Activated CD8-positive, alpha-beta memory T cell treated with anti-CD3 and anti-CD28 coated beads, Interleukin-2, amount 50 U/mL, for 24 hours (primary cell): ENCODE measurements around the gene IFNGR1.
"Not testable (repeated sequence)": the region's sequence is repeated elsewhere in the genome, so short reads cannot be mapped to it uniquely, and the experiment has no call there.

Experiments
- DNase-seq: peaks from one replicate; pipeline ENCODE4 v3.0.0-alpha.2; 2020; ENCODE audit errors: extremely low read depth

The IFNGR1 gene

DNA sequence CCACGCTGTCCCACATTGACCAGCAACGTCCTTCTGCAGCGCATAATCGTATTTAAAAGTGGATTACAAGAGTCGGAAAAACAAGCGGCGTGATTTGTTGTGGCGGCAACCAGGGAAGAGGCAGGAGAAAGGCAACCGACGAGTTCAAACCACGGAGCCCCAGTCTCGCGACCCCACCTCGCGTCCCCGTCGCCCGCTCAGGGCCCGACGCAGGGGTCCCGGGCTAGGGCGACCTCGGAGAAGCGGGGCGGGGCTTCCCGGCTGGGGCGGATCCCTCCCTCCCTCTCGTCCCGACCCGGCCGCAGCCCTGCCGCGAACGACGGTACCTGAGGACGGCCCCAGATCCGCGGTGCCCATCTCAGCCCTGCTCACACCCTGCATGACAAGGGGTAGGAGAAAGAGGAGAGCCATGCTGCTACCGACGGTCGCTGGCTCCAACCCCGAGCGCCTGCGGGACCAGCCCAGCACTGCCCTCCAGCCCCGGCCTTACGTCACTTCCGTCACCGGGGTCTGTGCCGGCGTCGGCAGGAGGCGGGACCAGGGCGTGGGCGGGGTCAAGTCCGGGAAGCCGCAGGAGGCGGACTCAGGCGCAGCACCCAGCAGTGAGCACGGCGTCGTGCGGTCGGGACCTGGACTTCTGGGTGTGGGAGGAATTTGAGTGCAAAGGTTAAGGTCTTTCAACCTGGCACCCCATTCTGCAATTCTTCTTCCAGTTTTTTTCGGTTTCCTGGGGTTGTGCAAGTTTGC lies at the start of gene IFNGR1:
Gene IFNGR1, minus strand, starts transcription at position 469 of the 747 bp plus-strand sequence. Its CDS starts 58 bp downstream, at position 411.
- DNase-seq: peak; percentile 93

DNA sequence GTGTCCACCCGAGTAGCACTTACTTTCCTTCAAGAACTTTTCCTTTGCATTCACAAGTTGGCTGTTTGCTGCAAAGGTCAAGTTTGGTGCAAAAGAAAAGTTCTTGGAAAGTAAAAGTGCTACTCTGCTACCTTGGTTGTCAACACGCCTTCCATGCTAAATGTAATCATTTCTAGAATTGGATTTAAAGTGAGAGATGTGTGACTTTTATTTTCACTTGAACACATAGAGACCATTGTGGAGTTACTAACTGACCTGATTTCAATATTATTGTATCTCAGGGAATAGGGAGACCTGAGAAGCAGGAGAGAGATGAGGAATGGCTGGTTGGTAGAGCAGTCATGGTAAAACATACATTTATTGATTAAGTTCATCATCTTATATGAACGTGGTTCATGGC lies 49.7 kb upstream of the IFNGR1 start:
- DNase-seq: no peak

DNA sequence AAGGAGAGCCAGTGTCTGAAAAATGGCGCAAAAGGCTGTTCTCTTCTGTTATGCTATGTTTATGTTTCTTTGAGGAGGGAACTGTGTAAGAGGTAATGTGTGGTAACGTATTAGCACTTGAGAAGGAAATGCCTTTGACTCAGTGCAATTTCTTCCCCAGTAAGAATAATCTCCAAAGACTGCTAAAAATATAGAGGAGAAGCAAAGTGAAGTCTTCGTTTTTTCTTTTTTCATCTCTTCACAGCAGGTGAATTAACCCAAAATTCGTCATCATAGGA lies 47.1 kb upstream of the IFNGR1 start:
- no peak for DNase-seq

DNA sequence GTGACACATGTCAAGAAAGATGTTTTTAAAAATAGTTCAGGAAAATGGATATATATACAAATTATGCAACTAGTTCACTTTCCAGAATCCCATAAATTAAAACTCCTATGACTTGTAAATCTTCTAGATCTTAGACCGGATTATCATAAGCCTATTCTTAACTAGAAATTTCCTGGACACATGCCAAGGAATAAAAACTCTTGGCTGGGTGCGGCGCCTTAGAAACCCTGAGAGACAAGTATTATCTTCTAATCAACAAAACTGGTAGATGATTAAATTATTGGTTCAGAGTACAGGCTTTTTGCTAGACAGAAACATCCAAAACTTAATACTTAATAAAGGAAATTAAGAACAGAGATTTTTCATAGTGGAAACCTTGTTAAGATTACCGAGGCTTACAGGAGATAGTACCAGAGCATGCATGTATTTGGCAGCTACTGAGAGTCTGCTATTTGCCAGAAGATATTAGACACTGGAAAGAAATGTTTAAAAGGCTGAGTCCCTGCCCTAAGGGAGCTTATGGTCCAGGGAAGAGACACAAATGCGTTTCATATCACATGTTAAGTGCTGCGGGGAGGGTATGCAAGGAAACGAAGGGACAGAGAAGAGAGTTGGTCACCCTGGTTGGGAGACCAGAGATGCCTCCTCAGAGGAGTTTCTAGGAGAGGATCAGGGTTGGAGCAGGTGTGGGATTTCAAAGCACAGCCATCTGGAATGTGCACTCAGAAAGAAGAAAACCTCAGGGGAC lies 46.5 kb upstream of the IFNGR1 start:
- no peak for DNase-seq

DNA sequence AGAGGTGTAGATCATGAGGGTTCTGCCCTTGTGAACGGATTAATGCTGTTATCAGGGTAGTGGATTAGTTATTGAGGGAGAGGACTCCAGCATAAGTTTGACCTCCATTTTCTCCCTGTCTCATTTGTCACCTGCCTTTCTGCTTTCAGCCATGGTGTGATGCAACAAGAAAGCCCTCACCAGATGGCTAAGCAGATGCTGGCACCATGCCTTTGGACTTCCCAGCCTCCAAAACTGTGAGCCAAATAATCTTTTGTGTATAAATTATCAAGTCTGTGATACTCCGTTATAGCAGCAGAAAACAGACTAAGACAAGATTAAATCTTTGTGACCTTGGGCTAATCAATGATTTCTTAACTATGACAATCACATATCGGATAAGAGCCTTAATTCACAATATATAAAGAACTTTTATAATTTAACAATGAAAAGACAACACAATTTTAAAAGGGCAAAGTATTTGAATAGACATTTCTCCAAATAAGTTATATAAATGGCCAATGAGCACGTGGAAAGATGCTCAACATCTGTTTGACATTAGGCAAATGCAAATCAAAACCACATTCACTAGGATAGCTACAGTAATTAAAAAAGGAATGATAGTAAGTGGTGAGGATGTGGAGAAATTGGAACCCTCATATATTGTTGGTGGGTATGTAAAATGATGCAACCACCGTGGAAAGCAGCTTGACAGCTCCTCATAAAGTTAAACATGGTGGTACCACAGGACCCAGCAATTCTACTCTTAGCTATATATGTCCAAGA lies 45.3 kb upstream of the IFNGR1 start:
- DNase-seq: no peak

DNA sequence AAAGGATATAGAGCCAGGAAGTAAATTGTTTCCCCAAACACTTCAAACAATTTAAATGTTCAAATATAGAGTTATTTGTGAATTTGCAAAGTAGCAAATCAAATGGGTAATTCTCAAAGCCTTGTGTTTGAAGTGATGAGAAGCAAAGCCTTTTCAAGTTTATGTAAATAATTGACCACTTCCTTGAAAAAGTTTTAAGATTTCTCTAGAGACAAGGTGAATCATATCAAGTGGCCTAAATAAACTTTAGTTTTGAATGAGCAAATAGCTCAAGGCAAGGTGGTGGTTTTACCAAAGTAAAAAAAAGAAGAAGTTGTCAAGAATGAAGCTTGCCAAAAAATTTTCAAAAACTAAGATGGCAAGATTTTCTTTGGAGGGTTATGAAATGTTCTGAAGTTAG lies 42.6 kb upstream of the IFNGR1 start:
- DNase-seq: no peak

DNA sequence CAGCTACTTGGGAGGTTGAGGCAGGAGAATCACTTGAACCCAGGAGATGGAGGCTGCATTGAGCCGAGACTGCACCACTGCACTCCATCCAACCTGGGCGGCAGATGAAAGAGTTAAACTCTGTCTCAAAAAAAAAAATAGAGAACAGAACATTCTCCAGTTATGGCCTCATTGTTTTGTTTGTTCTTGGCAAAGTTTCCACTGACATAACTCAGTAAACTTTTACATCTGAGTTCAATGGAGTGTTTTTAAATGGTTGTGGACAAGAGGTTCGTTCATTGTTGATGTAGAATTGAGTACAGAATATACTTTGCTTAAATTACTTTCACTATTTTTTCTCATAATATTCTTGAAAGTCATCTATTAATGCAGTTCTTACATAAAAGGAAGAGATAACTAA lies 42.2 kb upstream of the IFNGR1 start:
- no peak for DNase-seq

DNA sequence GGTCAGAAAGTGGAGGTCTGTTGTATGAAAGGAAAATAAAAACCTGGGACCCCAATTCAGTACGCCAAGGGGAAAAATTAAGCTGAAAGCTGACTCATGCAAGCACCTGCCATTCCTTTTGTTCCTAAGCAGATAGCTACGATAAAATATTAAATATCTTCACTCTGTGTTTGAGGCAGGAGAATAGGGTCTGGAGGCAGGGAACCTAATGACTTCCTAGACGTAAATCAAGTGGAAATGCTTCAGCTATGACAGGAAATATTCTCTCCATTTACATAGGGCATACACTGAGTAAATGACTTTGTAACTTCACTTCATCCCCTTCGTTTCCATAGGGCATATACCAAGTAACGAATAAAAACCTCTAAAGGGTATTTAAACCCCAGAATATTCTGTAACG lies 41.0 kb upstream of the IFNGR1 start:
- DNase-seq: no peak

DNA sequence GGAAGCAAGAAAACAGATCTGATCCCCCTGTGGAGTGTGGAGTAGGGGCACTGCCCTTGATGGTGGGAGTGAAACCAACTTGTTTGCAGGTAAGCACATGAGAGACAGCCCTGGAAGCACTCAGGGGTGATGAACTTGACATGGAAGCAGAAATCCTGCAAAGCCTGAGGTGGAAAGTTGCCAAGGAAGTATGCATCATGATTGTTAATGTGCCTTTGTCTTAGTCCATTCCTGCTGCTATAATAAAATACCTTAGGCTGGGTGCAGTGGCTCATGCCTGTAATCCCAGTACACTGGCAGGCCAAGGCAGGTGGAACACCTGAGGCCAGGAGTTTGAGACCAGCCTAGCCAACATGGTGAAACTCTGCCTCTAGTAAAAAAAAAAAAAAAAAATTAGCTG lies 40.2 kb upstream of the IFNGR1 start:
- no peak for DNase-seq

DNA sequence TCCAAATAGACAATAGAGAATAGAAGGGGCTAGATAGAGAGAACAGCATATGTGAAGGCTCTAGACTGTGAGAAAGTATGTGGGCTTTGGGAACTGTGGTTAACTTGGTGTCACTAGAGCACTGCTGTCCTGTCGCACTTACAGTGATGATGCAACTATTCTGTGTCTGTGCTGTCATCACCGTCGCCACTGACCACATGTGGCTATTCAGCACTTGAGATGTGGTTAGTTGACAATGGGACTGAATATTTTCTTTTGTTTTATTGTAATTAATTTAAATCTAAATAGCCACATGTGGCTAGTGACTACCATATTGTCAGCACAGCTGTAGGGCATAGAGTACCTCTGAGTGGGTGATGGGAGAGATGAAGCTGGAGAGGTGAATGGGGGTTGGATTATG lies 39.0 kb upstream of the IFNGR1 start:
- DNase-seq: no peak

DNA sequence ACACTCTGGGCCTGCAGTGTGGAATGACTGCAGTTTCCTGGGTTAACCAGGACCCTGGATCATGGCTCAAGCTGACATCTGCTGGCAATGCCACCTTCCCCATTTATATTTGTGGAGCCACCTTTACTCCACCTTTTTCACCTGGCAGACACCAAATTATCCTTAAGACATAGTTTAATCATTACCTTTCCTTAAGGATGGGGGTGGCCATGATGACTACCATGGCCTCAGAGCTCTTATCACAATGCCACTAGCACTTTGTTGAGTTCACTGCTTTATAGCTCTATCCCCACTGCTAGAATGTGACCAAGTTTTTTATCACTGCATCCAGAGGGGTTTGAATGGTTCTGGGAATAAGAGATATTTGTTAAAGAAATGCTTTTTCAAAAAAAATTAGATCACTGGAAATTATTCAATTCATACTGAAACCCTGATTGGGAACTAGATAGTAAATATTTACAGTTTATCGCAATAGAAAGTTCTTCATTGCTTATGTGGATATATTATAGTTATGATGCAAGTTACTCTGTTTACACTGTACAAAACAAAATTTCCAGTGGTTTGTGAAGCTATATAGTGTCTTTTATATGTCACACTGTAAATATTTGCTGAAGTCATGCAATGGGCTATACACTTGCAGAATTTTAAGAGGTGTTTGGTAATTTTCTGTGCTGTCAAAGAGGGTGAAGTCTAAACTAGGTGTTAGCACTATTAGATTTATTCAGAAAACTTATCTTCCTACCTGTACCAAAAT lies 37.3 kb upstream of the IFNGR1 start:
- DNase-seq: no peak

DNA sequence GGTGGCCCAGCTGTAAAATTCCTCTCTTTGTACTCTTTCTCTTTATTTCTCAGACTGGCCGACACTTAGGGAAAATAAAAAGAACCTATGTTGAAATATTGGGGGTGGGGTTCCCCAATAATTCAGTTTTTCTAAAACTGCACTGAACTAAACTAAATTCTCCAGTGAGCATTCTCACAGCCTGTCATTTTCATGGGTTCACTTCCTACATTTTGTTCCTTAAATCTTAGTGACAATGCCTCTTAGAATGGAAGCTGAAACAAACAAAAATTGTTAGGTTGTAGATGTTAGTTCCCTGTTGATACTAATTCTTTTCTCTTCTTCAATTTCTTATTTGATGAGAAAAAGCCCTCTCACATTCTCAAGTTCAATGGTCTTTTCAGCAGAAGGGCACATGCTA lies 35.8 kb upstream of the IFNGR1 start:
- DNase-seq: no peak

DNA sequence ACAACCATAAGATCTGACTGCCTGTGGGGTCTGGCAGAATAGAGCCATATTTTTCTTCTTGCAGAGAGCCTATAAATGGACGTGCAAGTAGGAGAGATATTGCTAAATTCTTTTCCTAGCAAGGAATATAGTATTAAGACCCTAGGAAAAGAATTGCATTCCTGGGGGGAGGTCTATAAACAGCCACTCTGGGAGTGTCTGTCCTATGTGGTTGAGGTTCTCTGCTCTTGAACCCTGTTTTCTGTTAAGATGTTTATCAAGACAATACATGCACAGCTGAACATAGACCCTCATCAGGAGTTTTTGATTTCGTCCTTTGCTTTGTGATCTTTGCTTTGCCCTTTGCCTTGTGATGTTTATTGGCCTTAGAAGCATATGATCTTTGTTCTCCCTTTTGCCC lies 35.2 kb upstream of the IFNGR1 start:
- DNase-seq: not testable (repeated sequence)

DNA sequence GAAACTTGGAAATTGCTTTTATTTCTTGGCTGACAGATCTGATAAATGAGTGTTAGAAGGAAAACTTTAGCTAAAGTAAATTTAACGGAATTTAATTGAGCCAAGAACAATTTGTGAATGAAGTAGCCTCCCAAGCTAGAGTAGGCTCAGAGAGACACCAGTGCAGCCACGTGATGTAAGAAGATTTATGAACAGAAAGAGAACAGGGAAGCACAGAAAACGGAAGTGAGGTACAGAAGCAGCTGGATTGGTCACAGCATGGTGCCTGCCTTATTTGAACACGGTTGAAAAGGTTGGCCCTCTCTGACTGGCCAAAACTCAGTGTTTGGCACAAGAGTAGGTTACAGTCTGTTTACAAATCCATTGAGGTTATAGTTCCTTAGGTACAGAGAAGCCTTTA lies 29.5 kb upstream of the IFNGR1 start:
- no peak for DNase-seq

DNA sequence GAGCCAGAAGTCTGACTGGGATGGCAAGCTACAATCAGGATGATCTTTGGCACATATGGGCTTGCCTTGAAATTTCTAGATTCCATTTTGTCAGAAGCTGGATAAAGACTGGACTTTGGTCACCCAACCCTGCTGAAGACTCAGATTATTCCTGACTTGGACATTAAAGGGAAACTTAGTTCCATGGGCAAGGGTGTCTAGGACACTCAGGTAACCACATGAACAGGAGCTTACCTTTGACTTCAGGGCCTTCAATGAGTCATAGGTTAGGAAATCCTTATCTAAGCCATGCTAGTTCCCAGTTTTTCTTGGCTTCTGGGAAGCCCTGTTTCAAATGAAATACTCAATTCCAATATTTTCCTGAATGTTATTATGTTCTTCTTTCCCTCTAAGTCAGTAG lies 28.5 kb upstream of the IFNGR1 start:
- DNase-seq: no peak

DNA sequence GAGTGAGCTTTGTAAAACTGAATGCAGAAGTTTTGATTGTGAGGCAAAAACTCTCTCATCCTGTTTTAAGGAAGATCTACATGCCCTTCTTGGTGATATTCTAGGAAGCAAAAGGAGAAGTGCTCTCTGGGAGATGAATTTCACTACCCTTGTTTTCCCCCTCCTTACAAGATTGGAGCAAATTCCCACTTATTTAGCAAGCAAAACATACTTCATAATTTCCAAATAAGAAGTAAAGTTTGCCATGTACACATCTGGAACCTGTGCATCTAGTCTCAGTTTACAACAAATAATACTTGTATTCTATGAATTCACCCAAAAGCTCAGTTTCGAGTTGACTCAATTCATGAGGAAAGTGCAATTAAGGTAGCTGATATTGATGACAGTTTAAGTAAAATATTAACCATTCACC lies 27.6 kb upstream of the IFNGR1 start:
- DNase-seq: no peak

DNA sequence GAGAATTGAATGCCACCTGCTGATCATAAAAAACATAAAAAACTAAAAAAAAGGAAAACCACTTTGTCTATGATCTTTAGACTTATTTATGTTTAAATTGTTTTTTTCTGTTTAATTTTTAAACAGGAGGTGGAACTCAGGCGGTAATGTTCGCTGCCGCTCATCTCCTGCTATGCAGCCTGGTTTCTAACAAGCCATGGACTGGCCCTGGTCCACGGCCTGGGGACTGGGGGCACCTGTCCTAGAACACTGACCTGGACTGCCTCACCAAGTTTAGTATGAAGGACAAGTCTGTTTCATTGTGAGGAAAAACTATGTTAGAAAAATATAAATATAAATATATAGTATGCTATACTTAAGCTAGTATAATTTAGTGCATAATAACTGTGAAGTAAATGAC lies 27.0 kb upstream of the IFNGR1 start:
- no peak for DNase-seq

DNA sequence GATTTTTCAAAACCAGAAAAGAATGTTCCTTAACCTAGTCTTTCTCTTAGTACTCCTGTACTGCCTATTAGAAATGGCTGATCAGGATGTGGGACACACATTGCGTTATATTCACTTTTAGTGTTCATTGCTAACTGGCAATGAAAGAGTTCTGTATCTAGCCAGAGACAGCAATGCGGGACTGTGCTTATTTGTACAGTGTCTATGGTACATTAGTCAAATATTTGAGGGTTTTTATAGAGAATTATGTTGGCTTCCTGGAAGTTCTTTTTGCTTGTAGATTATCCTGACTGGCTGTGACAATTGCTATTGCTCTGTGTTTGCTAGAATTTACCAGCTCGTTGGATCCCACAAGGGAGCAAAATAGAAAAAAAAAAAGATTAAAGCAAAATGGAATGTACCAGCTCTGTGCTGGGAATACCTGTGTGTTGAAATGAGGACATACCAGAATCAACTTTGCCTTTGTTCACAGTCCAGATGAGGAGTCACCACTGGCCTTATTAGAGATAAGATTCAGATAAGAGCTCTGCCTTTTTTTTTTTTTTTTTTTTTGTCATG lies 22.4 kb upstream of the IFNGR1 start:
- no peak for DNase-seq

DNA sequence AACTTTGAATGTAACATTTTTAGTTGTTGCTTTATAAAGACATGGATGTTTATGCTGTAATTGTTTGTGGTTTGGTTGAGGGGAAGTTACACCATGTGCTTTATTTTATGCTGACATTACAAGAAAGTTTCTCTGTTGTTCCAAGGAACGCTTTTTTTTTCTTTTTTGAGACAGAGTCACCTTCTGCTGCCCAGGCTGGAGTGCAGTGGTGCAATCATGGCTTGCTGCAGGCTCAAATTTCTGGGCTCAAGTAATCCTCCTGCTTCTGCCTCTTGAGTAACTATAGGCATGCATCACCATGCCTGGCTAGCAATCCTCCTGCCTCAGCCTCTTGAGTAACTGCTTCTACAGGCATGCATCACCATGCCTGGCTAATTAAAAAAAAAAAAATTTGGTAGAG lies 21.0 kb upstream of the IFNGR1 start:
- no peak for DNase-seq

DNA sequence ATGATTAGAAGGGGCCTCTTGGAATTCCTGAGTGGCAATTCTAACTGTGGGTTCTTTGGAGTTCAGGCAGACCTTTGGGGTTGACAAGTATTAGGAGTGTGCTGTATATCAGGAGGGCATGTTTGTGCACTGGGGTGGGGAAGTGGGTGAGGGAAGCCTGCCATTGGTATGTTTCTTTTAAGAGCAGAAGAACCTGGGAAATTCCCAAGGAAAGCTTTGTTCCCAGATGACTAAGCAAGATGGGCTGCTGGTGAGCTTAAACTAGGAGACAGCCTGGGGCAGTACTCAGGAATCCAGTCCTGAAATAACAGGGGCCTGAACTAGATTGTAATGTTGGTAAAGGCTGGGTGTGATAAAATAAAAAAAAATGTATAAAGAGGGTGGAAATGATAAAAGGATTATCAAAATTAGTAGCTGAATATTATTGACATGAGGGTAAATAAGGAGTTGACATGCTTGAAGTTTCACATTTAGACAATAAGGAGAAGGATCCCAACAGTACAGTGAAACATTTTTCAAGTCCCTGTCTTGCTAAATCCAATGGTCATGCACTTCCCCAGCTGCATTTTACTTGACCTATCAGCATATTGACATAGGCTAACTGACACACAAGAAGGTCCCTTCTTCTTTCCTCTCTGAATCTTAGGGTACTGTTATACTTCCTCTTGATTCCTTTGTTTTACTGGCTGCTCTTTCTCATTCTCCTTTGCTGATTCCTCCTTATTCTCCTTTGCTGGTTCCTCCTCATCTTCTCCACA lies 18.4 kb upstream of the IFNGR1 start:
- DNase-seq: no peak
